ENCODE data around the gene HOXD10.

Gene HOXD10

DNA sequence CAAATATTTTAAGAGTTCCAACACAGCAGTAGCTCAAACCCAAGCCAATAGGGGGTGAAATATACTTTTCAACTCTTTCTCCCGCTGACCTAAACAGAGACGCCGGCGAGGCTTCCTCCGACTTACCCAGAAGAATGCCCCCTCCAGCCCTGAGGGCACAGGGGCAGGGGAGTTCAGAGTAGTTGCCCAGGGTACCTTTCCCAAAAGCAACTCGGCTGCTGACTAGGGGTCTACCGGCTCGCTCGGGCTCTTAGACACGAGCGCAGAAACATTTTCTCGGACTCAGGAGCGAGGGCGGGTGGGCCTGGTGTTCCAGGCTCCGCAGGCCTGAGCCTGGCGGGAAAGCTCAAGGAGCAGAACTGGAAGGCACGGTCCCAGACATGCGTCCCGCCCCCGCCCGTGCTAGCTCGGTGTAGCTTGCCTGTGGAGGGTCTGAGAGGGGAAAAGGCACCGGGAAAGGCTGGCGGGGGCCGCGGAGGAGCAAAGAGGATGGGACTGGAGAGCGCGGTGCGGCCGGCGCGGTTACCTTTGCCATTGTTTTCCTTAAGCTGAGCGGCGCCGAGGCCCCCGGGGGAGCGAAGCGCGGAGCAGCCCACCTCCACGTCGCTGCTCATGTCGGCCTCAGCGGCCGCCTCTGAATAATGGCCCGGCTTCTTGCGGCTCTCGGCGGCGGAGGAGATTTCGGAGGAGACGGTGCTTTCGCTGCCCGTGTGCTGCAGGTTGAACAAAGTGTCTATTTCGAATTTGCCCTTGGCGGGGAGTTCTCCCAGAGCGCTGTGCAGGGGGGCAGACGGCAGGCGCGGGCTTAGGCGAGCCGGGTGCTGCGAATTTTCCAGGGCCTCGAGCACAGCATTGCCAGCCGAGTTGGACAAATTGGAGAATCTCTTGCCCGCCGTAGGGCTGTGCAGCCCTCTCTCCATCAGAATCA lies 33.5 kb upstream of the HOXD10 start:
- DNase-seq, result no peak

DNA sequence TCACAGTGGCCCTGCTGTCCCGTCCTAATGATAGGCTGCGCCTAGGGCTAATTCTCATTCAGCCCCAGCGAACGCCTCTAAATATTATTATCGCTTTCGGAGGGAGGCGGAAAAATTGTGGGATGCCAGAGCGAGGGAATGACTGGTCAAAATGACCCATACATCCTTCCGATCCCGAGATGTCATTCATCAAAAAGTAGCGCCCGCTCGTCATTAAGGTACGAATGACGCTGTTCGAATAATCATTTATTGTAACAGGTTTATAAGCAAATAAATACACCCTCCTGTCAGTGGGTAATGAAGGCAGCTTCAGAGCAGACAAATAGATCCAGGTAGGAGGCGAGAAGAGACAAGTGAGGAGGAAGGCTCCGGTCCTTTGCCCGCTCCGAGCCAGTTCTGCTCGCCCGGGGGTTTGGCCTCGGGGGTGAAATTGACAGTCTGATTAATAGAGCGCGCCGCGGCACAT lies 32.7 kb upstream of the HOXD10 start, which contains the start of gene EVX2:
TSS of gene EVX2 (minus strand) at position 167 of the 466 bp plus-strand sequence. CDS start 186 bp downstream, outside the sequence.
- no peak for DNase-seq

DNA sequence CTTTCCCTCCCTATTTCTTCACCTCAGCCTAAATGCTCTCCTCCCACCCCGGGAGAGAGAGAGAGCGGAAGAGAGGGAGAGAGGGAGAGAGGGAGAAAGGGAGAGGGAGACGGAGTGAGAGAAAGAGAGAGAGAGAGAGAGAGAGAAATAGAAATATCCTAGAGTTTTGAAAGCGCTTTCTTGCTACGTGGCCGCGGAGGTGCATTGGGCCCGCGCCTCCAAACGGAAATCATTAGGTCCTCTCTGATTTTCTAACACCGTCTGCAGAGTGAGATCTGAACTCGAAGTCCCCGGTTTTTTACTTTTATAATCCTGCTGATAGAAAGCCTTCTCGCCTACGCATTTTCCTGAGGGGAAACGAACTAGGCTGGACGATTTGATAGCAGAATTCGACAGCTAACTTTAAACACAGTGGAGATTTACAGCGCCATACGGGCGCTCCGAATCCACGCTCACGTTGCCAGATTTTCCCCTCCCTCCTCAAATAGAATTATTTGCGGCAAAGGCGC lies 31.9 kb upstream of the HOXD10 start:
- no peak for DNase-seq

DNA sequence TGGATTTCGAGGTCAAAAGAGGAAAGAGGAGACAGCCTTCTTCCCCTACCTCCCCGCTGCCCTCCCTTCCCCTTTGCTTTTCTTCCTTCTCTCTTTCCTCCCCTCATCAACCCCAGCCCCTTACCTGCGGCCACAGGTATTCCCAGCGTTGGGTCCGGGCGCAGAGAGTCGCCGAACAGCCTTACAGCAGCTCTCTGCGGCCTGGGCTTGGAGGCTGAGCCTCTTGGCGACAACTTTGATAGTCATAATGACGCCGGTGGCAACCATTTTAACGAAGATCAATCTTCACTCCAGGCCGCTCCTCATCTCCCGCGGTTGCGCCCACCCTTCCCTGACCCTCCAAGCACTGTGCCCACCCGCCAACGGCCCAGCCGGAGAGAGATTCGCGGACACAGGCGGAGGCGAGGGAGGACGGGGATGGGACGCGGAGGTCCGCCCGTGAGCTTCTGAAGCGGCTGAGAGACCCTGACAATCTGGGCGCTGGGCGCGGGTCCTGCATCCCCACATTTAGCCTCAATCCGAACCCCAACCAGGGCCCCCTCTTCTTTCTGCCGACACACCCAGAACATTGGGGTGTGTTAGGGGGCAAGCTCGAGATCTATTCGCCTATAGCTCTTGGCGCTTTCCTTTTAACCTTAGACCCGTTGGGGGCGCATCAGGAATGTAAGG lies 31.3 kb upstream of the HOXD10 start:
- no peak for DNase-seq

DNA sequence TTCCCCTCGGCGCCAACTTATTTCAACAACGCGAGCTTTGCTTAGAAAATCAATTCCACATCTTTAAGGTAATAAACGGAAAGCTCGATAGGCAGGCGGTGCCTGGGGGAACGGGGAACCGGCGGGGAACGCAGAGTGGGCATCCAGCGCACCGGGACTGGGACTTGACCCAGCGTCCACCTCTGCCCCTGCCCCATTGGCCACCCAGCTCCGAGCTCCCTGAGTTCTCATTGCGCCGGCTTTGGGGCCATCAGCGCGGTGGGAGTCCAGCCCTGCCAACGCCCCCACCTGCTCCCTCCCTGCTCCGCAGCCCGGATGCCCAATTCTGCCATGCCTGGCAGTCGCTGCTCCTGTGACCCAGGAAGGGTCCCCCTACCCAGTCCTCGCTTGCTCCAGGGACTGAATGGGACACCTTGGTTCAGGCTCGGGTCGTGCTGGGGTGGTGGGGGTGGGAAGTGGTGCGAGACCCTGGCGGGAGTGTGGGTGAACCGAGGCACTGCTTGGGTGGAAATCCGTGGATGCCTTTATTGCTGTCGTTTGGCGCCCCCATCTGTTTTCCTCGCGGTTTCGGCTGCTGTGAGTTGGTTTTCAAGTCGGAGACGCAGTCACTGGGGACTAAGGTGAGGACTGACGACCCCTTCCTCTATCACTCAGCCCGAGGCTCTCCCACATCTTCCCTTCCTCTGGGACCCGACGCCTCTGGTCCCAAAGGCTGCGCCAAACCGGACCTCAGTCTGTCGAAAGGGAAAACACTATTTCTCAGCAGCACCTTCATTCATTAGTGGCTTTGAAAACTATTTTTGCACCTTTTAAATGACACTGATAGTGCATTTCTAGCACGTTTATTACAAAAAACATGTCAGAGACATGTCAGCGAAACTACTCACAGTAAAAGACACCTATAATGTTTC lies 30.5 kb upstream of the HOXD10 start:
- DNase-seq, result no peak

DNA sequence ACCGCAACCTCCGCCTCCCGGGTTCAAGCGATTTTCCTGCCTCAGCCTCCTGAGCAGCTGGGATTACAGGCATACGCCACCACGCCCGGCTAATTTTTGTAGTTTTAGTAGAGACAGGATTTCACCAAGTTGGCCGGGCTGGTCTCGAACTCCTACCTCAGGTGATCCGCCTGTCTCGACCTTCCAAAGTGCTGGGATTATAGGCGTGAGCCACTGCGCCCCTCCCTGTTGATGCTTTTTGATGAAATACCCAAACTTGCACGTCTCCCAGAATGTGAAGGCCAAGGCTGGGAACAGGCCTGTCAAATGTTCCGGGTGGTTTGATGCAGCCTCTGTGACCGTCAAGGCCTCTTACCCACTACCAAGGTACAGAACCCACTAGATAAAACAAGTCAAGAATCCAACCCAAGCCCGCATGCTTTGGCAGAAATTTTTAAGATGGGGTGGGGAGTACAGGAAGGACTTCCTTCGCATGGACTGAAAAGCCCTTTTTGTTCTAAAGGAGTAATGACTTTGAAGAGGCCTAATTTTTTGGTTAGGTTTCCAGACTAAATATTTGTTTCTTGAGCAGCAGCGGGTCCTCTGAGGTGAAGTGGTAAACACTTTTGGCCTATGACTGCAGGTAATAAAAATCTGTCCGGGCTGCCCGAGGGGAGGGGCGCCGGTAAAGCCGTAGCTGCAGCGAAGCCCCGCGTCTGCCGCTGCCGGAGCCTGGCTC lies 29.1 kb upstream of the HOXD10 start:
- DNase-seq, result no peak

DNA sequence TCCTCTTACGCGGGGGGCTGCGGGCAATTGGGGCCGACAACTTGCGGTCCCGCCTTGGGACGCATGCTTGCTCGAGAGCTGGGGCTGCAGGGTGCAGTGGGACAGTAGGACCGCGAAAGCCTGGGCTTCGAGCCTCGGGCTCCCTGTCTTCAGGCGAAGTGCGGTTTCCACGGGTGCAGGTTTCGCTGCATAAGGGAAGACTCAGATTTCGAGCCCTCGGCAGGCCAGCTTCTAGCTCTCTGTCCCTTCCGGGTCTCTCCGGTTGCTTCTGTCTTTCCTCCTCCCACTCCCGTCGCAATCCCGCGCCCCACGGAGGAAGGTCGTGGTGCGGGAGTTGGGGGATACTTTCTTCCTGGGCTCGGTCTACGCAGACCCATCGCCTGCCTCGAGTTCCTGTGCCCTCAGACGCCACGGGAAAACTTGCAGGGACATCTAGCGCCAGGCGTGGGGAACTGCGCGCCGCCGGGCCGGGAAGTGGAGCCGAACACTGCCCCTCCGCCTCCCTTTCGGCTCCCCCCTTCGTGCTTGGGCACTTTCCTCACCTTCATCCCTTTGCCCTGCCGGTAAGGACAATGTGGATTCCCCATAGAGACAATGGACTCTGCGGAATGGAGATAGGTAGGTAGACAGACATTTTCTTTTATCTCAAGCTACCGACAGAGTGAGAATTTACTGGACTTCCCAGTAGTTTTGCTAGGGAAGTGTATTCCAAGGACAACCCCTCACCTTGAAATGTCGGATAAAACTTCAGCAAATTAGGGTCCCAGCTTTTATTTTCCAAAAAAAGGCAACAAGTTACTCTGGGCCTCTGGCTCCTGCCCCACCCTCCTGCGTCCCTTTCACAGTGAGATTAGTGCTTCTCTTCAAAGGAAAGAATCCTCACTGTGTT lies 28.3 kb upstream of the HOXD10 start:
- DNase-seq, result no peak

DNA sequence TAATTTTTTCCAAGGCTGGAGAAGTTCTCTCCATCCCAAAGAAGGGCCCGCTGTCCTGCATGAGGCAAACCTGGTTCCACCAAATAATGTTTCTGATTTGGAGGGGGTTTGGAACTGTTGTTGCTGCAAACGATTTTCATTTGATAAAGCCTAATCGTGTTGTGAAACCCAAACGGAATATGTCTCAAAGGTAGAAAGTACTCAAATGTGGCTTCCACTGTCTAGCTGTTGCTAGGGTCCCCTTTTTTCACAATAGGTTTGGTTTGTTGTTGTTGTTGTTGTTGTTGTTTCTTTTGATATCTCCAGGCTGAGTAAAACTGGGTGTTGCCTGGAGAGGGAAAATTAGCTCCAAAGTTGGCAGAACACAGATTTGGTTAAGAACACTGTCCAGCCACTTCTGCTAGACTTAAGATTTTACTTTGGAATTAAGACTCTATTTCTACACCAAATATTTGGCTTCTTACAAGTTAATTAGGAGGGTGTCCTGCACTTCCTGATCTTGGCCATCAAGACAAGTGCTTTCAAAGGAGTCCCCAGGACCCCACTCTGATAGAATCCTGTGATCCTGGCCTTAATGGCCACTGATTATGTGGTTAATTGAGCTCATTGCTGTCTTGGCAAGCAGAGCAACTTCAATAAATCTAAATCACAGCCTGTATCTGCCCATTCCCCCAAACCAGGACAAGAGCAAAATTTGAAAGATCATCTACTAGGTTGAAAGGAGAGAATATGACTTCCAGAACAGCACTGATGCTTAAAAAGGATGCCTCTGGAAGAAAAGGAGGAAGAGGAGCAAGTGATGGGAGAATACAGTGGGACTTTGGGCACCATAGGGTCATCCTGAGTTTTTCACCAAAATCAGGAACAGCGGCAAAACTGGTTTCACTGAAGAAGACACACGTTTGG lies 27.4 kb upstream of the HOXD10 start:
- no peak for DNase-seq

DNA sequence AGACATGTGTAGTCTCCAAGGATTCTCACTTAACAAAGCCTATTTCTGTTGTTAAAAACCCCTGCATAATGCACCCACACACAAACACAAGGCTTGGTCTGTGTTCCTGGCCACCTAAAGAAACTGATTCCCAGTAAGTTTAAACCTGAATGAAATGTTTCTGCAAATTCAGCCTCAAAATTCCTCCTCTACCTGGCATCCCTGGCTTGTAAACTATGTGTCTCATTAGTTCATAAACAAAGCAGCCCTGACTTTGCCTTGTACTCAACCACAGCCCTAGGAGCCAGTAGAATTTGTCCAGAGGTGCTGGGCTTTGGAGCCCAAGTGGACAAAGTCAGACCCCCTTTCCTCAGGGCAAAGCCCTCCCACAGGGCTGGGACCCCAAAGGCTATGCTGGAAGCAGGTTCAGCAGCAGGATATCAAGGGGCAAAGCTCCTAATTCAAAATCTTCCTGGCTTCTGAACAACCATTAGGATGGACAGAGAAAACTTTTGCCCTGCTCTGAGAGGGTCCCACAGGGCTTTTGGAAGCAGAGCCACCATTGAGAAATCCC lies 26.7 kb upstream of the HOXD10 start:
- DNase-seq, result no peak

DNA sequence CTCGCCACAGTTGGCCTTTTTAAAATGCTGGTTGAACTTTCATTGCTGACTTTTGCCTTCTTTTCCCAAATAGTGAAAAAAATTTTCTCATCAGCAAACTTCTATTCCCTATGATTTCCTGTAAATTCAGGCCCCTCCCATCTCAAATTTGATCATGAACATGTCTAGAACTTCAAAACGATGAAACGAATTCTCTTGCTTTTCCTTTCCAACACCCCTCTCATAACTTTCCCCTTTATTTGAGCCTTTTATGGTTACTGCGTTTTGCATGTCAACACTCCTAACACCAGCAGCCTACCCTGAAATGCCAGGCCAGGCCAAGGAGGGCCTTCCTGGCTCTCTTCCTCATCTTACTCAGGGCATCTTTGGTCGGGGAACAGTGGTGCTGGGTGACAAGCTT lies 25.7 kb upstream of the HOXD10 start:
- DNase-seq, result no peak

DNA sequence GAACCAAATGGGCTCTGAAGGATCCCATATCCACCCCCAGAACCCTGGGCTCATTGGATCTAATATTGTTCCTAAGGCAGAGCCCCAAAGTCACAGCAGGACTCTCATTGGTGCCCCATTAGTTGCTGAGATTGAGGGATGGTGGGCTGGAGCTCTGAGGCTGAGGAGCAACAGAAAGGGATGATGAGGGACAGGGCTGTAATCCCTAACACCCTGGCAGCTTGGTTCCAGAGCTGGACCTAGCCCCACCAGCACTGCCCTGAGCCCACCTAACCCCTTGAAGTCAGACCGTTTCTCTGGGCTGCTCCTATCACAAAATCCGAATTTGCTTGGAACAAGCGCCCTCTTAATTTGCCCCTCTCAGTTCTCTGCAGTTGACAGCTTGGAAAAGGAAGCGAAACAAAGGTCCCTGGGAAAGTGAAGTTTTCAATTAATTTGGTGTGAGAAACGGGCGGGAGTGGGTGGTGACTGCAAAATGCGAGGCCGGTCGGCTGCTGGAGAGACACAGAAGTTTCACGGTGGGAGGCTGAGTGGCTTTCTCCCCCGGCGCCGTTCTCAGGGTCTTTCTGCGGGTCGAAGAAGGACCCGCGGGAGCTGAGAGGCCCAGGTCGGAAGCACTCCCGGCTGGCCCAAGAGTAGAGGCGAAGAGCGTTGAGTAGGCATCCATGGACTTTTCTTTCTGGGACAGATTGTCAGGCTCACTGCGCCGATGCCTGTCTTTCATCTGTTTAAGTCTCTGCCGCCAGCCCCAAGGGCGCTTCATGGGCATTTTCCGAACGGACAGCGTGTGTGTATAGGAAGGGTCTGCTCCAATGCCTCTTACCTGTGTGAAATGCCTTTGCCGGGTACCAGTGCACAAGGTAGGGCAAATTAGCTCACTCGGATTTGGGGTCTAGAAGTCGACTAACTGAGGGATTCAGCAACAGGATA lies 25.0 kb upstream of the HOXD10 start:
- DNase-seq, result no peak

DNA sequence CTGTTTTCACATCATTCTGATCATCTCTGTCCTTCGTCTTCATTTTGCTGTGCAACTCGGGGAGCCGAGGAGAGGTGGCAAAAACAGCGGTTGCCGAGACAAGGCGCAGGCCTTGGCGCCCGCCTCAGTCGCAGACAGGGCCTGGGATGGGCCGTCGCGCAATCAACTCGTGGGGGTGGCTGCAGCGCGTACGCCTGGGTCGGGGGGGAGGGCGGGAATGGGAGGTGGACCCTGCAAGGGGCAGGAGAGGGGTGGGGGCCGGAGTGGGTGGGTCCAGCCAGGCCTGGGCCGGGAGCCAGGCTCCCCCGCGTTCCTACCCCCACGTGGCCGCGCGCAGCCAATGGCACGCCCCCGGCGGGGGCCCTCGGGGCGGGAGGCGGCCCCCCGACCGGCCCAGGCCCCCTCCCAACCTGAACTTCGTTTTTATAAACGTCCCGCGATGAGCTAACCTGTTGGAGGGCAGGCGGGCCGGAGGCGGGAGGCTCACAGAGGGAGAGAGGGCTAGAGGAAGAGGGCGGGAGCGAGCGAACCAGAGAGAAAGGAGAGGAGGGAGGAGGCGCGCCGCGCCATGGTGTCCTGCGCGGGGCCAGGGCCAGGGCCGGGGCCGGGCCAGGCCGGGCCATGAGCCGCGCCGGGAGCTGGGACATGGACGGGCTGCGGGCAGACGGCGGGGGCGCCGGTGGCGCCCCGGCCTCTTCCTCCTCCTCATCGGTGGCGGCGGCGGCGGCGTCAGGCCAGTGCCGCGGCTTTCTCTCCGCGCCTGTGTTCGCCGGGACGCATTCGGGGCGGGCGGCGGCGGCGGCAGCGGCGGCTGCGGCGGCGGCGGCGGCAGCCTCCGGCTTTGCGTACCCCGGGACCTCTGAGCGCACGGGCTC lies 24.1 kb upstream of the HOXD10 start, which contains the start of gene HOXD13:
TSS of gene HOXD13 (plus strand) at position 452 of the 875 bp plus-strand sequence. CDS start at position 622, 170 bp downstream.
- DNase-seq, result no peak

DNA sequence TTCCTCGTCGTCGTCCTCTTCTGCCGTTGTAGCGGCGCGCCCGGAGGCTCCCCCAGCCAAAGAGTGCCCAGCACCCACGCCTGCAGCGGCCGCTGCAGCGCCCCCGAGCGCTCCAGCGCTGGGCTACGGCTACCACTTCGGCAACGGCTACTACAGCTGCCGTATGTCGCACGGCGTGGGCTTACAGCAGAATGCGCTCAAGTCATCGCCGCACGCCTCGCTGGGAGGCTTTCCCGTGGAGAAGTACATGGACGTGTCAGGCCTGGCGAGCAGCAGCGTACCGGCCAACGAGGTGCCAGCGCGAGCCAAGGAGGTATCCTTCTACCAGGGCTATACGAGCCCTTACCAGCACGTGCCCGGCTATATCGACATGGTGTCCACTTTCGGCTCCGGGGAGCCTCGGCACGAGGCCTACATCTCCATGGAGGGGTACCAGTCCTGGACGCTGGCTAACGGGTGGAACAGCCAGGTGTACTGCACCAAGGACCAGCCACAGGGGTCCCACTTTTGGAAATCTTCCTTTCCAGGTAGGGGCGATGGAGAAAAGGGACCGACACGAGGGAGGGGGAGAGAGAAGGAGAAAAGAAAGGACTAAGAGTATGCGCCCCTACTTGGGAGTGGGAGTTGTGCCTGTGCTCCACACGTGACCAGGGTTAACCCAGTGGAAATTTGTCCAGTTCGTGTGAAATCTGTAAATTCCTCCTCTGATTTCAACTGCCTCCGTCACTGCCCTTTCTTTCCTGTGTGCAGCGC lies 23.3 kb upstream of the HOXD10 start:
- no peak for DNase-seq

DNA sequence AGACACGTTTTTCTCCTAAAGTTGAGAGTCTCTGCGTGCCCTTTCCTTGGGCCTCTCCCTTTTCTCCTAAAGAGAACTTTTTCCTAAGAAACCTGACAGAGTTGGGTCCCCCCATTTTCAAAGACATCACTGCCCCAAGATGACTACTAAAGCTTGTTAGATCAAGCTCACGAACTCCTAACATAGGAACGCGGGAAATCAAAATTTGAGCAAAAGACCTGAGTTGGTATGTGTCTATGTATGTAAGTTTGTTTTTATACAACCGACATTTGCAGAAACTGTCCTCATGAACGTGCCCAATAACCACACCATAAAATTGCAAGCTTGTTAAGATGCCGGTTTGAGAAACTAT lies 22.7 kb upstream of the HOXD10 start:
- DNase-seq, result no peak

DNA sequence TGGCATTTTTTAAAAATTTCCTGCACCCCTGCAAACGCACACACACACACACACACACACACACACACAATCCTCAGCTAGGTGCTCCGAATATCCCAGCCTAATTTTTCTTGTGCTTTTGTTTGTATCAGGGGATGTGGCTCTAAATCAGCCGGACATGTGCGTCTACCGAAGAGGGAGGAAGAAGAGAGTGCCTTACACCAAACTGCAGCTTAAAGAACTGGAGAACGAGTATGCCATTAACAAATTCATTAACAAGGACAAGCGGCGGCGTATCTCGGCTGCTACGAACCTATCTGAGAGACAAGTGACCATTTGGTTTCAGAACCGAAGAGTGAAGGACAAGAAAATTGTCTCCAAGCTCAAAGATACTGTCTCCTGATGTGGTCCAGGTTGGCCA lies 22.2 kb upstream of the HOXD10 start:
- DNase-seq, result no peak

DNA sequence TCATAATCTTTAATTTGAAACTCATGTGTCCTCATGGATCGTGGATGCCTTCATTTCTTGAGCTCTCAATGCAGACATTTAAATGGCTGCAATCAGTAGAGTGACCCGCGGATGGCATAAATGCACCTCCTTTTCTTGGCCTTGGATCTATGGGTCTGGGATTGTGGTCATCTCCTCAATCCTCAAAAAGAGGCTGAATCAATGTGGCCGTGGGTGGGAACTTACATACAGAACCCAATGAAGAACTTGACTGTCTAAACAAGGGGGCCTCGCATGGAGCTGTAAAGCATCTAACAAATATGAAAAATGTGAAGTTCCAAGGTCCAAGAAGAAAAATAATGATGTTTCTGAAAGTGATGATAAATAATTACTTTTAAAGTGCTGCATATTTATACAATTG lies 21.2 kb upstream of the HOXD10 start:
- DNase-seq, result no peak

Measured in stimulated activated CD4-positive, alpha-beta T cell treated with anti-CD3 and anti-CD28 coated beads, Interleukin-4, amount 100 ng/mL, for 24 hours (primary cell).